MG63 (cell line): ENCODE measurements around the gene SLC27A6. TPM values are rescaled to one million over a fixed set of nuclear protein-coding genes. Genes with fewer than 3 reads are reported as not detected.

Source experiments
- DNase-seq: peaks from one replicate; pipeline ENCODE4 v3.0.0-alpha.2; 2020
- H3K27me3 ChIP-seq: fragments of 250-450 bp; sonication (Bioruptor Pico); 2 replicates; pipeline ENCODE4 v1.5.1; 2020; ENCODE audit warnings: mild to moderate bottlenecking, moderate library complexity
- H3K36me3 ChIP-seq: fragments of 250-450 bp; sonication (Bioruptor Pico); 2 replicates; pipeline ENCODE4 v1.5.1; 2020; ENCODE audit warnings: mild to moderate bottlenecking, moderate library complexity
- H3K4me3 ChIP-seq: fragments of 250-450 bp; sonication (Bioruptor Pico); 2 replicates; pipeline ENCODE4 v1.5.1; 2020; ENCODE audit warnings: mild to moderate bottlenecking, moderate library complexity
- H3K9me3 ChIP-seq: fragments of 250-450 bp; sonication (Bioruptor Pico); 2 replicates; pipeline ENCODE4 v1.5.1; 2020; ENCODE audit warnings: mild to moderate bottlenecking, moderate library complexity
- total RNA-seq: library from RNA; depleted of rRNA; stranded (reverse); fragments of >200 nt; shearing (Covaris generic); gene quantifications from 2 replicates; pipeline ENCODE4 v1.2.3, GENCODE V29; 2014; ENCODE audit warnings: low replicate concordance

The SLC27A6 gene
- total RNA-seq, 1 experiment from 2014 or later = 0.10 TPM

GRCh38 chr5:129041196-129041881, 76.1 kb downstream of the SLC27A6 start:
- Histone ChIP-seq H3K9me3 (peaks cover 15% of the 10 kb centered on the region), H3K27me3 (no peaks in the 10 kb centered on the region), H3K4me3 (no peak overlapping the region), H3K36me3 (no peaks in the 10 kb centered on the region)
- DNase-seq = no peak

DNA sequence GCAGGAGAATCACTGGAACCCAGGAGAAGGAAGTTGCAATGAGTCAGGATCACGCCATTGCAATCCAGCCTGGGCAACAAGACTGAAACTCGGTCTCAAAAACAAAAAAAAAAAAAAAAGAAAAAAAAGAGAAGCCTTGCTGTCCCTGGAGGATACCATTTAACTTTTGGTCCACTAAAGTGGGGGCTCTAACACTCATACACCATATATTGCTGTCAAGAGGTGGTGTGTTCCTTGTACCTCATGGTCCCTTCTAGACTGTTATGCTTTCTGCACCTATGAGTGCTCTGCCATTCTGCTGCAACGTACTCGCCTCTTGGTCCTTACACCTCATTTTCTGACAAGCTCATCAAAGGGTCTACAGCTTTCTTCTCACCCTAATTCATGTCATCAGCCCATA, 77.0 kb downstream of the SLC27A6 start:
- no peak for DNase-seq
- H3K4me3 ChIP-seq = no peak overlapping the region
- H3K9me3 ChIP-seq = peaks cover 15% of the 10 kb centered on the region
- no peaks in the 10 kb centered on the region for H3K36me3 ChIP-seq
- H3K27me3 ChIP-seq = no peaks in the 10 kb centered on the region

GRCh38 chr5:129043894-129044293, 78.6 kb downstream of the SLC27A6 start:
- DNase-seq = no peak
- H3K4me3 ChIP-seq = no peak overlapping the region
- no peaks in the 10 kb centered on the region for H3K27me3 ChIP-seq
- peaks cover 15% of the 10 kb centered on the region for H3K9me3 ChIP-seq
- H3K36me3 ChIP-seq = no peaks in the 10 kb centered on the region

DNA sequence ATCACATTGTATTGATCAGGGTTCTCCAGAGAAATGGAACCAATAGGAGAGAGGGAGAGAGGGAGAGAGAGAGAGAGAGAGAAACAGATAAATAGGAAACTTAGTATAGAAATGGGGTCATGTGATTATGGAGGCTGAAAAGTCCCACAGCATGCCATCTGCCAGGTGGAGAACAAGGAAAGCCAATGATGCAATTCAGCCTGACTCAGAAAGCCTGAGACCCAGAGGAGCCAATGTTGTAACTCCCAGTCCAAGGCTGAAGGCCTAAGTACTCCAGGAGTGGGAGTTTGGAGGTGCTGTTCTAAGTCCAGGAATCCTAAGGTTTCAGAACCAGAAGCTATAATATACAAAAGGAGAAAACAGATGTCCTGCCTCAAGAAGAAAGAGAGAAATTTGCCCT, 80.9 kb downstream of the SLC27A6 start:
- Histone ChIP-seq H3K36me3 (no peaks in the 10 kb centered on the region), H3K27me3 (no peaks in the 10 kb centered on the region), H3K4me3 (no peak overlapping the region), H3K9me3 (peaks cover 15% of the 10 kb centered on the region)
- no peak for DNase-seq

- H3K27me3 ChIP-seq = no peaks in the 10 kb centered on the region
- no peak overlapping the region for H3K4me3 ChIP-seq
- DNase-seq = no peak
- no peaks in the 10 kb centered on the region for H3K36me3 ChIP-seq
- H3K9me3 ChIP-seq = peaks cover 15% of the 10 kb centered on the region
Observed at GRCh38 chr5:129048509-129048908, 83.2 kb downstream of the SLC27A6 start.

- Histone ChIP-seq H3K36me3 (no peaks in the 10 kb centered on the region), H3K4me3 (no peak overlapping the region), H3K9me3 (peaks cover 14% of the 10 kb centered on the region), H3K27me3 (no peaks in the 10 kb centered on the region)
- DNase-seq = no peak
Observed at GRCh38 chr5:129049126-129049799, 84.0 kb downstream of the SLC27A6 start.

- Histone ChIP-seq H3K9me3 (no peaks in the 10 kb centered on the region), H3K4me3 (no peak overlapping the region), H3K27me3 (no peaks in the 10 kb centered on the region), H3K36me3 (no peaks in the 10 kb centered on the region)
- DNase-seq = no peak
Observed at GRCh38 chr5:129051283-129051682, 86.0 kb downstream of the SLC27A6 start.

DNA sequence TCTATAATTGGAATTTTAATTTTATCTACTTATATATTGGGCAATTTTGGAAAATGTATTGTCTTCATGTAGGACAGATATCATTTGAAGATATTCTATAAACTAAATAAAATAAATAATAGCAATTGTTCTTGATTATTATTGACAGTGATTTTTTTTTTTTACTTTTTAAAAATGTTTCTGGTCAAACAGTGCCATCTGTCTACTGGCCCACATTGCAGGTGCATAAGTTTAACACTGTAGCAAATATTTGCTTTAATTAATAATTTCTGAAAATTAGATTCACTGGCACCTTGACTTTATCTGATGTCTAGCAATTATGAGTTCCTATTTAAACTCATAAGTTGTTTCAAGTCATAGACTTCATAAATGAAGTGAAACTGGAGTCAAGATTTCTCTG, 88.2 kb downstream of the SLC27A6 start:
- Histone ChIP-seq H3K4me3 (no peak overlapping the region), H3K36me3 (no peaks in the 10 kb centered on the region), H3K9me3 (peaks cover 3% of the 10 kb centered on the region), H3K27me3 (no peaks in the 10 kb centered on the region)
- no peak for DNase-seq

DNA sequence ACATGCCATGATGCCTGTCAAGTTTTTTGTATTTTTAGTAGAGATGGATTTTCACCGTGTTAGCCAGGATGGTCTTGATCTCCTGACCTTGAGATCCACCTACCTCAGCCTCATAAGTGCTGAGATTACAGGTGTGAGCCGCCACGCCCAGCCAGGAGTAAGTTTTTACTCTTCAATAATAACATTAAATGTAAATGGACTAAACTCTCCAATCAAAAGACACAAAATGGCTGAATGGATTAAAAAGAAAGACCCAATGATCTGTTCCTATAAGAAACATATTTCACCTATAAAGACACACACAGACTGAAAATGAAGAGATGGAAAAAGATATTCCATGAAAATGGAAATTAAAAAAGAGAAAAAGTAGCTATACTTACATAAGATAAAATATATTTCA, 92.0 kb downstream of the SLC27A6 start:
- Histone ChIP-seq H3K27me3 (no peaks in the 10 kb centered on the region), H3K36me3 (no peaks in the 10 kb centered on the region), H3K9me3 (peaks cover 3% of the 10 kb centered on the region), H3K4me3 (no peak overlapping the region)
- DNase-seq = no peak

DNA sequence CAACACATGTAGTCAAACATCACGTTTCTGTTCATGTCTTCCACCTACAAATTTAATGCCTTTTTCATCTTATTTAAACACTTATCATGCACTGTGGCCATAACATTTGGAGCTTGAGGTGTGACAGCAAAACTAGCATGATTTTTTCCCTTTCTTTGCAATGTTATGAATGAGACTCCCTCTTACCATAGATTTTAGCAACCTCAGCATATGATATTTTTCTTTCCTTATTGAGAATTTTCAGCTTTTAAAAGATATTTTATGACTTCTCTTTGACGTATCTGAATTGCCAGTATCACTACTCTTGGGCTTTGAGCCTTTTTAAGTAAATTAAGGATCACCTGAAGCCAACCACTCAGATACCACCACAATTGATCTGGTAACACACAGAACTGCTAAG, 96.6 kb downstream of the SLC27A6 start:
- DNase-seq = no peak
- Histone ChIP-seq H3K27me3 (no peaks in the 10 kb centered on the region), H3K9me3 (peaks cover 3% of the 10 kb centered on the region), H3K4me3 (no peak overlapping the region), H3K36me3 (no peaks in the 10 kb centered on the region)

GRCh38 chr5:129063483-129064113, 98.3 kb downstream of the SLC27A6 start:
- Histone ChIP-seq H3K27me3 (no peaks in the 10 kb centered on the region), H3K9me3 (no peaks in the 10 kb centered on the region), H3K4me3 (no peak overlapping the region), H3K36me3 (no peaks in the 10 kb centered on the region)
- DNase-seq = peak; percentile 9

- Histone ChIP-seq H3K4me3 (no peak overlapping the region), H3K9me3 (no peaks in the 10 kb centered on the region), H3K36me3 (no peaks in the 10 kb centered on the region), H3K27me3 (no peaks in the 10 kb centered on the region; the same call in 1 of the 2 replicates)
- DNase-seq = no peak
Observed at GRCh38 chr5:129065721-129066120, 100.4 kb downstream of the SLC27A6 start.

GRCh38 chr5:129067745-129068144, 102.5 kb downstream of the SLC27A6 start:
- no peaks in the 10 kb centered on the region; the same call in 1 of the 2 replicates for H3K27me3 ChIP-seq
- DNase-seq = no peak
- H3K4me3 ChIP-seq = no peak overlapping the region
- no peaks in the 10 kb centered on the region for H3K36me3 ChIP-seq
- H3K9me3 ChIP-seq = no peaks in the 10 kb centered on the region

GRCh38 chr5:129069292-129069691, 104.0 kb downstream of the SLC27A6 start:
- DNase-seq = no peak
- Histone ChIP-seq H3K4me3 (no peak overlapping the region), H3K9me3 (no peaks in the 10 kb centered on the region), H3K36me3 (no peaks in the 10 kb centered on the region), H3K27me3 (no peaks in the 10 kb centered on the region; the same call in 1 of the 2 replicates)

- Histone ChIP-seq H3K4me3 (no peak overlapping the region), H3K27me3 (no peaks in the 10 kb centered on the region; the same call in 1 of the 2 replicates), H3K9me3 (no peaks in the 10 kb centered on the region; the same call in 1 of the 2 replicates), H3K36me3 (no peaks in the 10 kb centered on the region)
- DNase-seq = no peak
Observed at GRCh38 chr5:129073111-129073510, 107.8 kb downstream of the SLC27A6 start.

- DNase-seq = peak; percentile 36
- Histone ChIP-seq H3K4me3 (no peak overlapping the region), H3K27me3 (no peaks in the 10 kb centered on the region; the same call in 1 of the 2 replicates), H3K9me3 (no peaks in the 10 kb centered on the region; the same call in 1 of the 2 replicates), H3K36me3 (no peaks in the 10 kb centered on the region)
Observed at GRCh38 chr5:129074903-129075302, 109.6 kb downstream of the SLC27A6 start.

DNA sequence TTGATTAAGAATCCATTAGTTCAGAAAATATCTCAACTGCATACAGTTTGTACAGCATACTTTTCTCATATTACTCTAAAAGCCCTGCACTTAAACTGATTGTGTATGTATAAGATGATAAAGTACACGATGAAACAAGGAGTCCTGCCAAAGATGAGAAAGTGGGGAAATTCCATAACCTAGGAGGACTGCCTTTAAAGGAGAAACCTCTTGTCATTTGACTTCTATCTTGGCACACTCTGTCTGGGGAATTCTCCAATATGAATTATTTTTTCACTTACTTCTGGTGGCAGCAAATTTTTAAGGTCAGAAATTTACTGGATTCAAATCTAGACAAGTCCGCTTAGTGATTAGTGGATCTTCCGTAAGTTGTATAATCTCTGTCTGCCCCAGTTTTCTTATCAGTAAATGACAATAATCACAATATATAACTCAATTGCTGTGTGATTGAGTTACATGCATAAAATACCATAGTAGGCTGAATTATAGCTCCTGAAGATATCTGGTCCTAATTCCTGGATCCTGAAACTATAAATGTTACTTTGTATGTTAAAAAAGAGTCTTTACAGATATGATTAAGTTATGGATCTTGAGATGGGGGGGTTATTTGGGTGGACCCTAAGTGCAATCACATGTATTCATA, 112.3 kb downstream of the SLC27A6 start:
- Histone ChIP-seq H3K9me3 (no peaks in the 10 kb centered on the region; the same call in 1 of the 2 replicates), H3K27me3 (no peaks in the 10 kb centered on the region), H3K36me3 (no peaks in the 10 kb centered on the region), H3K4me3 (no peak overlapping the region)
- no peak for DNase-seq
